GM12878 (cell line): Measurements from ENCODE around the gene MINAR2. TPM values are rescaled to one million over a fixed set of nuclear protein-coding genes. Genes with fewer than 3 reads are reported as not detected.

Experiments
- ATAC-seq: fragments of 200-7000 bp; cut with Tn5 transposase; 3 replicates; pipeline ENCODE4 v1.9.1; 2020; ENCODE audit warnings: mild to moderate bottlenecking, moderate library complexity
- BruUV-seq: library from RNA; stranded (reverse); fragments of 400-500 nt; replicated peaks from 2 replicates; lab custom pipeline; 2021; lab: Mats Ljungman, UMichigan
- CTCF ChIA-PET: fragments of 300-600 bp; sonication (Branson Sonifier 250); formaldehyde crosslinking; extraction: SDS; loops from one replicate; lab custom pipeline; 2021; ENCODE audit warnings: inconsistent platforms; lab: Yijun Ruan, JAX
- POLR2A ChIA-PET: fragments of 350-600 bp; formaldehyde crosslinking; extraction: SDS; loops from one replicate; lab custom pipeline; 2021; ENCODE audit warnings: inconsistent platforms; lab: Charles Lee
- RAD21 ChIA-PET: fragments of 300-600 bp; sonication (Branson Sonifier 250); formaldehyde crosslinking; loops from one replicate; lab custom pipeline; 2023; ENCODE audit warnings: antibody characterized with exemption; ENCODE audit not compliant: unreplicated experiment; lab: Charles Lee
- SMC1A ChIA-PET: fragments of 300-600 bp; sonication (Branson Sonifier 250); formaldehyde crosslinking; loops from one replicate; lab custom pipeline; 2023; ENCODE audit not compliant: unreplicated experiment, uncharacterized antibody; lab: Charles Lee
- DNase-seq: peaks from one replicate; pipeline ENCODE4 v3.0.0-alpha.2; 2011; ENCODE audit warnings: low read depth, low spot score
- FAIRE-seq: peaks from 3 replicates; lab custom pipeline; 2011; peaks lifted over from hg19 to GRCh38; lab: Jason Lieb, UNC
- H2AFZ ChIP-seq: 2 replicates; pipeline ENCODE4 v1.6.0; 2011; ENCODE audit warnings: low read depth, low read length, control low read depth; ENCODE audit not compliant: control insufficient read depth
- H3K27ac ChIP-seq: 2 replicates; pipeline ENCODE4 v1.5.1; 2011; ENCODE audit warnings: control low read depth; ENCODE audit not compliant: control insufficient read depth, insufficient read depth
- H3K27me3 ChIP-seq, 2 experiments: replicated peaks in 1 of 2; 2 replicates each; pipeline versions ENCODE4 v1.6.0 to v1.6.1; 2011; ENCODE audit warnings: low read length in 1 of 2; ENCODE audit not compliant: control insufficient read depth in 2 of 2, insufficient read depth in 2 of 2
- H3K36me3 ChIP-seq, 2 experiments: 2 replicates each; pipeline ENCODE4 v1.5.1; 2011; ENCODE audit warnings: low read length in 1 of 2; ENCODE audit not compliant: control insufficient read depth in 2 of 2, insufficient read depth in 2 of 2
- H3K4me1 ChIP-seq: 2 replicates; pipeline ENCODE4 v1.6.1; 2011; ENCODE audit warnings: mild to moderate bottlenecking, low read length, moderate library complexity, mixed read lengths; ENCODE audit not compliant: control insufficient read depth, insufficient read depth
- H3K4me2 ChIP-seq: 2 replicates; pipeline ENCODE4 v1.6.0; 2011; ENCODE audit warnings: control low read depth; ENCODE audit not compliant: control insufficient read depth, insufficient read depth
- H3K4me3 ChIP-seq: fragments of 200-600 bp; sonication (generic); 2 replicates; pipeline ENCODE4 v1.5.1; 2016
- H3K79me2 ChIP-seq: 2 replicates; pipeline ENCODE4 v1.6.0; 2011; ENCODE audit warnings: low read length; ENCODE audit not compliant: control insufficient read depth, insufficient read depth
- H3K9ac ChIP-seq: 2 replicates; pipeline ENCODE4 v1.8.0; 2011; ENCODE audit warnings: low read length, control low read depth, mixed read lengths; ENCODE audit not compliant: control insufficient read depth, insufficient read depth
- H3K9me3 ChIP-seq: replicated peaks from 3 replicates; pipeline ENCODE4 v1.5.1; 2011; ENCODE audit warnings: mild to moderate bottlenecking, low read length; ENCODE audit not compliant: control insufficient read depth, insufficient read depth
- H4K20me1 ChIP-seq: 2 replicates; pipeline ENCODE4 v1.6.0; 2011; ENCODE audit not compliant: control insufficient read depth, insufficient read depth
- MTA2 ChIP-seq: fragments of 450-650 bp; IDR thresholded peaks from 2 replicates; pipeline ENCODE4 v1.6.1; 2016; ENCODE audit warnings: low read depth, mild to moderate bottlenecking, moderate library complexity
- PAX8 ChIP-seq: fragments of 450-650 bp; IDR thresholded peaks from 2 replicates; pipeline ENCODE4 v1.6.1; 2017; ENCODE audit warnings: mild to moderate bottlenecking, moderate library complexity
- PML ChIP-seq: IDR thresholded peaks from 2 replicates; pipeline ENCODE4 v1.6.1; 2012; ENCODE audit warnings: low read length, inconsistent platforms
- SIN3A ChIP-seq: IDR thresholded peaks from 2 replicates; pipeline ENCODE4 v1.6.1; 2012; ENCODE audit warnings: low read depth, low read length, improper control_type of control experiment
- SMAD5 ChIP-seq: IDR thresholded peaks from 2 replicates; pipeline ENCODE4 v1.6.1; 2016; ENCODE audit warnings: antibody characterized with exemption, low read depth
- SMARCA5 ChIP-seq: fragments of 450-650 bp; IDR thresholded peaks from 2 replicates; pipeline ENCODE4 v1.6.1; 2017; ENCODE audit warnings: mild to moderate bottlenecking
- SUZ12 ChIP-seq: fragments of 200-600 bp; sonication (generic); IDR thresholded peaks from one replicate; pipeline ENCODE4 v1.6.1; 2018; ENCODE audit warnings: antibody characterized with exemption, mild to moderate bottlenecking; ENCODE audit not compliant: unreplicated experiment
- USF2 ChIP-seq: IDR thresholded peaks from 2 replicates; pipeline ENCODE4 v1.6.1; 2011; ENCODE audit warnings: low read depth, low read length, improper control_type of control experiment, borderline replicate concordance
- ZBTB11 ChIP-seq: fragments of 450-650 bp; formaldehyde crosslinking; IDR thresholded peaks from 2 replicates; pipeline ENCODE4 v1.5.0; 2022; ENCODE audit warnings: mild to moderate bottlenecking, missing genetic modification characterization
- ZNF384 ChIP-seq: IDR thresholded peaks from 2 replicates; pipeline ENCODE4 v1.6.1; 2012; ENCODE audit warnings: low read depth, mild to moderate bottlenecking, low read length, improper control_type of control experiment, borderline replicate concordance
- ZNF622 ChIP-seq: fragments of 450-650 bp; IDR thresholded peaks from 2 replicates; pipeline ENCODE4 v1.6.1; 2017; ENCODE audit warnings: mild to moderate bottlenecking, inconsistent platforms
- WGBS: methylation state at CpG from one replicate; pipeline ENCODE4 v1.1.6; 2016; ENCODE audit warnings: low lambda C conversion rate; ENCODE audit not compliant: insufficient replicate concordance, insufficient coverage; ENCODE audit errors: missing lambda C conversion rate; 5-methylcytosine and 5-hydroxymethylcytosine counted together
- in situ Hi-C: fragments of 300-500 bp; cut with MboI; formaldehyde crosslinking; loops from 9 replicates; pipeline ENCODE4 v1.14.3; 2018; ENCODE audit warnings: mixed read lengths
- intact Hi-C: fragments of 100-400 bp; cut with micrococcal nuclease; formaldehyde crosslinking; loops from one replicate; pipeline ENCODE4 v1.14.2; 2022; ENCODE audit not compliant: unreplicated experiment
- polyA plus RNA-seq, 11 experiments: library from polyadenylated mRNA; depleted of rRNA in 4 of 11; unstranded in 6 of 11; stranded (reverse) in 5 of 11; fragments of >200 nt; fragmentation: Nextera tagmentation in 4 of 11; fragmentation: Illumina TruSeq in 1 of 11; extraction: Ambion mirVana in 4 of 11; extraction: Trizol in 1 of 11; gene quantifications; 1 replicate in 1 of 11; 2 replicates in 10 of 11; pipeline versions ENCODE4 v1.2.1 to v1.2.3, GENCODE V29; 2011 to 2016; ENCODE audit warnings: inconsistent platforms in 2 of 11, missing spikeins in 2 of 11, low read depth in 1 of 11
- total RNA-seq, 4 experiments: library from RNA; depleted of rRNA in 3 of 4; stranded (reverse); fragments of >200 nt in 3 of 4; fragmentation: Illumina TruSeq in 1 of 4; extraction: Trizol in 1 of 4; gene quantifications; 2 replicates each; pipeline versions ENCODE4 v1.2.1 to v1.2.3, GENCODE V29; 2013 to 2021

The MINAR2 gene
- total and polyA plus RNA-seq, 10 of the 15 experiments (the other 5 are each of a cell fraction or from before 2014, with no cell fraction given) = 0.03 to 0.07 TPM; not detected in 8

GRCh38 chr5:129773376-129773775, 25.5 kb downstream of the MINAR2 start:
- POLR2A ChIA-PET = no interaction called here
- H3K9ac ChIP-seq = no peak overlapping the region
- H2AFZ ChIP-seq = no peak overlapping the region
- TF ChIP-seq ZNF384 = no peak
- TF ChIP-seq MTA2 = no peak
- TF ChIP-seq SMARCA5 = no peak
- TF ChIP-seq SIN3A = no peak
- TF ChIP-seq SUZ12 = no peak
- TF ChIP-seq PAX8 = no peak
- TF ChIP-seq ZNF622 = no peak
- TF ChIP-seq PML = no peak
- no peak for TF ChIP-seq ZBTB11
- no peak for TF ChIP-seq SMAD5
- no peak for TF ChIP-seq USF2
- H3K4me1 ChIP-seq = no peaks in the 10 kb centered on the region
- no peak overlapping the region for H3K4me2 ChIP-seq
- in situ Hi-C loops (loop anchor here (5.0 to 25.0 kb wide), 5 partner anchors 79 to 1561 kb away; no protein-coding TSS in a partner anchor), intact Hi-C loops (loop anchor here (5.0 kb wide), 1 partner anchor 1339 kb away; no protein-coding TSS in a partner anchor)
- H4K20me1 ChIP-seq = no peaks in the 10 kb centered on the region
- no peak for FAIRE-seq
- H3K4me3 ChIP-seq = no peak overlapping the region
- CTCF ChIA-PET = interaction anchor here (0.8 to 7.8 kb wide), 7 partner anchors 14 to 971 kb away, joined by 3 to 175 read pairs (median 4); no protein-coding TSS in a partner anchor
- H3K9me3 ChIP-seq = no peaks in the 10 kb centered on the region
- H3K36me3 ChIP-seq = no peaks in the 10 kb centered on the region
- H3K27me3 ChIP-seq = no peaks in the 10 kb centered on the region
- WGBS = 31% methylated on average over 5 of the region's 5 CpGs
- no TSS peak for BruUV-seq
- no peaks in the 10 kb centered on the region for H3K79me2 ChIP-seq
- no peak overlapping the region for H3K27ac ChIP-seq
- SMC1A ChIA-PET = interaction anchor here (6.4 kb wide), 1 partner anchor 80 kb away, joined by 74 read pairs; no protein-coding TSS in a partner anchor
- no peak for ATAC-seq
- no peak for DNase-seq
- RAD21 ChIA-PET = interaction anchor here (1.3 kb wide), 1 partner anchor 368 kb away, joined by 3 read pairs; no protein-coding TSS in a partner anchor
